Calu3 (cell line): ENCODE data around the gene CCDC148. TPM values are rescaled to one million over a fixed set of nuclear protein-coding genes. Genes with fewer than 3 reads are reported as not detected.

Experiments
- BruUV-seq: library from RNA; stranded (reverse); fragments of 400-500 nt; replicated peaks from 2 replicates; lab custom pipeline; 2021; lab: Mats Ljungman, UMichigan
- CTCF ChIA-PET: fragments of 300-600 bp; sonication (Branson Sonifier 250); formaldehyde crosslinking; loops from one replicate; lab custom pipeline; 2022; ENCODE audit warnings: antibody characterized with exemption; lab: Charles Lee
- DNase-seq: peaks from one replicate; pipeline ENCODE4 v3.0.0; 2022
- H3K27ac Mint-ChIP-seq: one replicate; pipeline ENCODE4 v1.8.0; 2022; ENCODE audit warnings: mixed read lengths; ENCODE audit not compliant: unreplicated experiment
- H3K27me3 Mint-ChIP-seq: one replicate; pipeline ENCODE4 v1.8.0; 2022; ENCODE audit warnings: mixed read lengths; ENCODE audit not compliant: unreplicated experiment
- H3K36me3 Mint-ChIP-seq: one replicate; pipeline ENCODE4 v1.8.0; 2022; ENCODE audit warnings: mild to moderate bottlenecking, moderate library complexity, mixed read lengths; ENCODE audit not compliant: insufficient read depth, unreplicated experiment
- H3K4me1 Mint-ChIP-seq: one replicate; pipeline ENCODE4 v1.8.0; 2022; ENCODE audit warnings: mild to moderate bottlenecking, low read depth, mixed read lengths; ENCODE audit not compliant: unreplicated experiment
- H3K4me3 Mint-ChIP-seq: one replicate; pipeline ENCODE4 v1.8.0; 2022; ENCODE audit warnings: mild to moderate bottlenecking, low read depth, moderate library complexity, mixed read lengths; ENCODE audit not compliant: unreplicated experiment
- H3K9me3 Mint-ChIP-seq: one replicate; pipeline ENCODE4 v1.8.0; 2022; ENCODE audit warnings: low read depth, mixed read lengths; ENCODE audit not compliant: unreplicated experiment
- CTCF ChIP-seq: fragments of 200-600 bp; IDR thresholded peaks from one replicate; pipeline ENCODE4 v1.8.0; 2022; ENCODE audit warnings: antibody characterized with exemption; ENCODE audit not compliant: unreplicated experiment
- intact Hi-C: fragments of 100-400 bp; cut with micrococcal nuclease; formaldehyde crosslinking; loops from one replicate; pipeline ENCODE4 v1.10.0; 2022; ENCODE audit not compliant: unreplicated experiment
- total RNA-seq: library from RNA; stranded (reverse); gene quantifications from 2 replicates; pipeline ENCODE4 v1.2.3, GENCODE V29; 2022

The CCDC148 gene
- total RNA-seq, 1 experiment from 2014 or later: 5.1 TPM

GRCh38 chr2:158273791-158274190, 182.8 kb downstream of the CCDC148 start:
- no peak for TF ChIP-seq CTCF
- Mint-ChIP-seq H3K9me3 (peaks cover 4% of the 10 kb centered on the region), H3K4me3 (no peak overlapping the region), H3K27ac (no peak overlapping the region), H3K4me1 (peaks cover 8% of the 10 kb centered on the region), H3K27me3 (no peaks in the 10 kb centered on the region), H3K36me3 (no peaks in the 10 kb centered on the region)
- no peak for DNase-seq
- CTCF ChIA-PET: no interaction called here
- BruUV-seq: no TSS peak
- intact Hi-C loops: no loop called here

GRCh38 chr2:158270536-158270935, 186.0 kb downstream of the CCDC148 start:
- peaks cover 8% of the 10 kb centered on the region for H3K4me1 Mint-ChIP-seq
- H3K27ac Mint-ChIP-seq: no peak overlapping the region
- no peak overlapping the region for H3K4me3 Mint-ChIP-seq
- CTCF ChIA-PET: no interaction called here
- H3K27me3 Mint-ChIP-seq: no peaks in the 10 kb centered on the region
- intact Hi-C loops: no loop called here
- BruUV-seq: no TSS peak
- no peak for TF ChIP-seq CTCF
- no peak for DNase-seq
- H3K9me3 Mint-ChIP-seq: peaks cover 4% of the 10 kb centered on the region
- no peaks in the 10 kb centered on the region for H3K36me3 Mint-ChIP-seq

GRCh38 chr2:158269143-158269542, 187.4 kb downstream of the CCDC148 start:
- no TSS peak for BruUV-seq

GRCh38 chr2:158266111-158266510, 190.4 kb downstream of the CCDC148 start:
- Mint-ChIP-seq H3K4me3 (no peak overlapping the region), H3K4me1 (peaks cover 8% of the 10 kb centered on the region), H3K27me3 (no peaks in the 10 kb centered on the region), H3K27ac (no peak overlapping the region), H3K9me3 (peaks cover 4% of the 10 kb centered on the region), H3K36me3 (no peaks in the 10 kb centered on the region)
- BruUV-seq: no TSS peak
- CTCF ChIA-PET: interaction anchor here (0.7 kb wide), 1 partner anchor 32 kb away, joined by 3 read pairs; no protein-coding TSS in a partner anchor
- no peak for DNase-seq
- TF ChIP-seq CTCF: no peak
- intact Hi-C loops: no loop called here

More at GRCh38 chr2:158269143-158269542, 187.4 kb downstream of the CCDC148 start:
- intact Hi-C loops: no loop called here
- CTCF ChIA-PET: no interaction called here
- Mint-ChIP-seq H3K36me3 (no peaks in the 10 kb centered on the region), H3K27me3 (no peaks in the 10 kb centered on the region), H3K4me3 (no peak overlapping the region), H3K27ac (no peak overlapping the region), H3K9me3 (peaks cover 4% of the 10 kb centered on the region), H3K4me1 (peaks cover 8% of the 10 kb centered on the region)
- no peak for TF ChIP-seq CTCF
- DNase-seq: no peak
